Suprapubic skin (tissue), 4 donors: ENCODE measurements around the gene PTPRJ. TPM values are rescaled to one million over a fixed set of nuclear protein-coding genes. Genes with fewer than 3 reads are reported as not detected.

Experiments used
- DNase-seq, 2 donors: peaks; one replicate each; pipeline ENCODE4 v3.0.0-alpha.2; 2019; ENCODE audit warnings: low spot score in 2 of 2
- H3K27ac ChIP-seq: fragments of 200-600 bp; sonication (generic); one replicate; pipeline ENCODE4 v1.5.1; 2019
- H3K27me3 ChIP-seq: fragments of 200-600 bp; sonication (generic); one replicate; pipeline ENCODE4 v1.5.1; 2019
- H3K36me3 ChIP-seq: fragments of 200-600 bp; sonication (generic); one replicate; pipeline ENCODE4 v1.5.1; 2019
- H3K4me1 ChIP-seq: fragments of 200-600 bp; sonication (generic); one replicate; pipeline ENCODE4 v1.5.1; 2019
- H3K4me3 ChIP-seq: fragments of 200-600 bp; sonication (generic); one replicate; pipeline ENCODE4 v1.5.1; 2019; ENCODE audit warnings: mild to moderate bottlenecking
- H3K9me3 ChIP-seq: fragments of 200-600 bp; sonication (generic); one replicate; pipeline ENCODE4 v1.5.1; 2019
- EP300 ChIP-seq: sonication (generic); formaldehyde crosslinking; IDR thresholded peaks from one replicate; pipeline ENCODE4 v1.6.1; 2017; ENCODE audit warnings: antibody characterized with exemption
- POLR2A ChIP-seq, 2 donors: fragments of 450-650 bp; IDR thresholded peaks; one replicate each; pipeline ENCODE4 v1.6.1; 2017; ENCODE audit warnings: antibody characterized with exemption in 2 of 2, mild to moderate bottlenecking in 2 of 2, moderate library complexity in 2 of 2
- POLR2AphosphoS5 ChIP-seq, 3 donors: sonication (generic); formaldehyde crosslinking; IDR thresholded peaks; one replicate each; pipeline ENCODE4 v1.6.1; 2017; ENCODE audit warnings: antibody characterized with exemption in 3 of 3
- WGBS: methylation state at CpG from one replicate; pipeline ENCODE4 v1.1.5; 2018; 5-methylcytosine and 5-hydroxymethylcytosine counted together
- total RNA-seq, 4 donors: library from RNA; depleted of rRNA; stranded (reverse); fragments of >200 nt; gene quantifications; one replicate each; pipeline ENCODE4 v1.1.0, GENCODE V29; 2016
- TF ChIP-seq, protein P1 (sequence below), 2 donors: fragments of 200-600 bp in 1 of 2; fragments of 450-650 bp in 1 of 2; sonication (generic) in 1 of 2; IDR thresholded peaks; one replicate each; pipeline ENCODE4 v1.5.1; 2016 to 2019; ENCODE audit warnings: antibody characterized with exemption in 2 of 2, mild to moderate bottlenecking in 1 of 2, moderate library complexity in 1 of 2

The PTPRJ gene
- total RNA-seq, 4 donors from 2014 or later = 4.0 to 15.5 (median 13.1) TPM

DNA sequence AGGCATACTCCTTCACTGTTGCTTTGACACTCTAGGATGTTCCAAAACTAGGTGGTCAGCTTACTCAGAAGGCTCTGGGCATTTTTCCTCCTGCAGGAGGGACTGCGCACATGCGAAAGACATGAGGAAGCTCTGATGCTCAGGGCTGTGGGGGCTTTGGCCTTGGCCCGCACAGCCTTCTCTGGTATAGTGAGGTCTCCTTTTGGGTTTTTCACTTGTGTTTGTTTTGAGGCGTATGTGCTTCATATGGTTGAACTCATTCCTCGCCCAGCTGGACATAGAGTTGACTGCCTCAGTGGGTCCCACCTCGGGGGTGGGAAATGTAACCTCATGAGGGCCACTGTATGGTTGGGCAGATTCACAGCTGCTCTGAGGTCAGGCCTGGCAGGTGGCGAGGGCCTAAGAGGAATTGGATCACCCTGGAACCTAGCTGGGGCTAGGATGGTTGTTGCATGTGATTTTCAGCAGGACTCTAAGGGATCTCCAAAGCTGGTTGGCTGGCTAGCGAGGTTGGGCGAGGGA is 63.7 kb downstream of the PTPRJ start:
- TF ChIP-seq, protein P1, sequence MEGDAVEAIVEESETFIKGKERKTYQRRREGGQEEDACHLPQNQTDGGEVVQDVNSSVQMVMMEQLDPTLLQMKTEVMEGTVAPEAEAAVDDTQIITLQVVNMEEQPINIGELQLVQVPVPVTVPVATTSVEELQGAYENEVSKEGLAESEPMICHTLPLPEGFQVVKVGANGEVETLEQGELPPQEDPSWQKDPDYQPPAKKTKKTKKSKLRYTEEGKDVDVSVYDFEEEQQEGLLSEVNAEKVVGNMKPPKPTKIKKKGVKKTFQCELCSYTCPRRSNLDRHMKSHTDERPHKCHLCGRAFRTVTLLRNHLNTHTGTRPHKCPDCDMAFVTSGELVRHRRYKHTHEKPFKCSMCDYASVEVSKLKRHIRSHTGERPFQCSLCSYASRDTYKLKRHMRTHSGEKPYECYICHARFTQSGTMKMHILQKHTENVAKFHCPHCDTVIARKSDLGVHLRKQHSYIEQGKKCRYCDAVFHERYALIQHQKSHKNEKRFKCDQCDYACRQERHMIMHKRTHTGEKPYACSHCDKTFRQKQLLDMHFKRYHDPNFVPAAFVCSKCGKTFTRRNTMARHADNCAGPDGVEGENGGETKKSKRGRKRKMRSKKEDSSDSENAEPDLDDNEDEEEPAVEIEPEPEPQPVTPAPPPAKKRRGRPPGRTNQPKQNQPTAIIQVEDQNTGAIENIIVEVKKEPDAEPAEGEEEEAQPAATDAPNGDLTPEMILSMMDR (IDR thresholded peaks at IDR 0.05) = no peak
- TF ChIP-seq EP300 = no peak
- no peak for TF ChIP-seq POLR2A (IDR thresholded peaks at IDR 0.05)
- no peak for TF ChIP-seq POLR2AphosphoS5 (IDR thresholded peaks at IDR 0.05)
- Histone ChIP-seq H3K4me3 (no peak overlapping the region), H3K9me3 (no peaks in the 10 kb centered on the region), H3K4me1 (peaks cover 17% of the 10 kb centered on the region), H3K27ac (no peak overlapping the region), H3K36me3 (no peaks in the 10 kb centered on the region), H3K27me3 (no peaks in the 10 kb centered on the region)
- no peak for DNase-seq
- 93% methylated on average over 9 of the region's 9 CpGs for WGBS

DNA sequence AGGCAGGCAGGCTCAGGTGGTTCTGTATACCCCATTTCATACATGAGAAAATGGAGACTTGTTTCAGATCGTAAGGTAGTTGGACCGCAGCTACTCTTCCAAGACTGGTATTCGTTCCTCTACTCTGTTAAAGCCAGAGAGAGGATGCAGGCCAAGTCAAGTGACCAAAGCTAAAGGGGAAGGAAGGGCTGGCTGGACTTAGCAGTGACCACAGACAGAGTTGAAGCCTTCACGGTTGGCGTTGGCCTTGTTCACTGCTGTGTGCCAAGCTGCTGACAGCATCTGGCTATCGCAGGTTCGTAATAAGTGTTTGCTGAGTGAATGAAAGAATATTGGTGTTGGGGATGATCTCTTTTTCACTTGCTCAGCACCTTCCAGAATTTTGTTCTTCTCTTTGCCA is 64.2 kb downstream of the PTPRJ start:
- Histone ChIP-seq H3K4me1 (peaks cover 18% of the 10 kb centered on the region), H3K36me3 (no peaks in the 10 kb centered on the region), H3K4me3 (no peak overlapping the region), H3K27me3 (no peaks in the 10 kb centered on the region), H3K9me3 (no peaks in the 10 kb centered on the region), H3K27ac (no peak overlapping the region)
- TF ChIP-seq POLR2A (IDR thresholded peaks at IDR 0.05) (no peak), EP300 (no peak)
- 87% methylated on average over 7 of the region's 7 CpGs for WGBS
- no peak for DNase-seq

DNA sequence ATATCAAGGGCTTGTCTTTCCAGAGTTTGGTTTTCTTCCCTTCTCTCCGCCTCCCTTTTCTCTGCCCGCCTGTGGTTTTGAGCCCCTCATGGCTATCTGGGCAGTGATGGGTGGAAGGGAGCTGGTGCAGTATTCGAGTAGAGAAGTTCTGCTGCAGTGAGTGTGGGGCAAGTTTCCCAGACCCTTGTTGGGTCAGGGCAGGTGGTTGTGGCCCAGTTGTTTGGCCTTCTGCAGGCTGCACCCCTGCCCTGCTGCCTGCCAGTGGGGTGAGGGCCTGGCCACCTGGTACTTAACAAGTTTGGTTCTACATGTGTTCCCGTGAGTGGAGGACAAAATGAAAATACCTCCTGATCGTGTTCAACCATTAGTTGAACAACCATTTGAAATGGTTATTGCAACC is 65.2 kb downstream of the PTPRJ start:
- TF ChIP-seq, protein P1 (IDR thresholded peaks at IDR 0.05) = no peak
- TF ChIP-seq POLR2AphosphoS5 (IDR thresholded peaks at IDR 0.05) (no peak), POLR2A (IDR thresholded peaks at IDR 0.05) (no peak), EP300 (no peak)
- no peaks in the 10 kb centered on the region for H3K36me3 ChIP-seq
- no peak overlapping the region for H3K27ac ChIP-seq
- H3K27me3 ChIP-seq = no peaks in the 10 kb centered on the region
- peaks cover 28% of the 10 kb centered on the region for H3K4me1 ChIP-seq
- H3K9me3 ChIP-seq = no peaks in the 10 kb centered on the region
- DNase-seq = no peak
- no peak overlapping the region for H3K4me3 ChIP-seq
- WGBS = 96% methylated on average over 5 of the region's 5 CpGs

DNA sequence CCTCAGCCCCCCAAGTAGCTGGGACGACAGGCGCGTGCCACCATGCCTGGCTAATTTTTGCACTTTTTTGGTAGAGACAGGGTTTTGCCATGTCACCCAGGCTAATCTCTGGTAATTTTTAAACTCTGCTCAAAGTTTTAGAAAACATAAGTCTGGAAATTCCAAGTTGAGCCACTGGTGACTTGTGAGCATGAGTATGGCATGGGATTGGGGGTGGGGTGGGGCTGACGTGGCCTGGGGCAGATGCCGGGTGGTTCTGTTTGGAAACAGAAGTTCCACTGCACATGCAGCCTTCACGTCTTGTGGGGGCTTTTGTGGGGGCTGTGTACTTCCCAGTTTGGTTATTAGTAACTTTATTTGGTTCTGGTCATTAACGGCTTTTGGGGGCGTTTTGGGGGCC is 67.3 kb downstream of the PTPRJ start:
- WGBS = 67% methylated on average over 8 of the region's 8 CpGs
- no peak for DNase-seq
- Histone ChIP-seq H3K27me3 (no peaks in the 10 kb centered on the region), H3K4me3 (no peak overlapping the region), H3K4me1 (peaks cover 30% of the 10 kb centered on the region), H3K9me3 (no peaks in the 10 kb centered on the region), H3K27ac (no peak overlapping the region), H3K36me3 (no peaks in the 10 kb centered on the region)
- no peak for TF ChIP-seq EP300
- TF ChIP-seq, protein P1 (IDR thresholded peaks at IDR 0.05) = no peak
- TF ChIP-seq POLR2A (IDR thresholded peaks at IDR 0.05) = no peak
- no peak for TF ChIP-seq POLR2AphosphoS5 (IDR thresholded peaks at IDR 0.05)

DNA sequence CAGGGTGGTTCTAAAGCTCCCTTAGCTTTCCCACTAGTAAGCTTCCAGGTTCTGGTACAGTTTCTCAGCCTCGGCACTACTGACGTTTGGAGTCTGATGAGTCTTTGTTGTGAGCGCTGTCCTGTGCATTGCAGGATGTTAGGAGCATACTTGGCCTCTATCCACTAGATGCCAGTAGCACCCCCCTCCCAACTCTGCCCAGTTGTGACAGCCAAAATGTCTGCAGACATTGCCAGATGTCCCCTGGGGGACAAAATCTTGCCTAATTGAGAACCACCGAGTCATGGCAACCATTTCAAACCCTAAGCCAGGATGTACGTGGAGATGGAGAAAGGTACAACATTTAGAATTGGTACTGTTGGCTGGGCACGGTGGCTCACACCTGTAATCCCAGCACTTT is 68.7 kb downstream of the PTPRJ start:
- peaks cover 26% of the 10 kb centered on the region for H3K4me1 ChIP-seq

More for the DNA sequence above, 68.7 kb downstream of the PTPRJ start:
- DNase-seq = peak in 1 of 2 donors; percentile 27
- TF ChIP-seq POLR2A (IDR thresholded peaks at IDR 0.05) (no peak), EP300 (no peak), POLR2AphosphoS5 (IDR thresholded peaks at IDR 0.05) (no peak)
- TF ChIP-seq, protein P1 (IDR thresholded peaks at IDR 0.05) = no peak
- WGBS = 75% methylated on average over 6 of the region's 6 CpGs
- Histone ChIP-seq H3K36me3 (no peaks in the 10 kb centered on the region), H3K9me3 (no peaks in the 10 kb centered on the region), H3K27ac (no peak overlapping the region), H3K27me3 (no peaks in the 10 kb centered on the region), H3K4me3 (no peak overlapping the region)
